ENCODE data around the gene MGLL.

- TF ChIP-seq EZH2 (IDR thresholded peaks at IDR 0.05; ENCODE audit: borderline replicate concordance, low read depth, low read length), result no peak
- no peak for TF ChIP-seq TGIF2 (CRISPR knock-in tag; IDR thresholded peaks at IDR 0.05)
- TF ChIP-seq CBFB (CRISPR knock-in tag; IDR thresholded peaks at IDR 0.05), result no peak
- no peak for TF ChIP-seq HDAC2 (IDR thresholded peaks at IDR 0.05)
- no peak for TF ChIP-seq ZNF655 (CRISPR knock-in tag; IDR thresholded peaks at IDR 0.05)
- no peak for TF ChIP-seq ARNT (IDR thresholded peaks at IDR 0.05)
- no peak for TF ChIP-seq CTCF (IDR thresholded peaks at IDR 0.05 in 2 of 3, conservative IDR thresholded peaks at IDR 0.05 in 1 of 3; ENCODE audit: insufficient read depth in 2 of 3, low read depth in 1 of 3, low read length in 3 of 3)
- TF ChIP-seq RNF2 (IDR thresholded peaks at IDR 0.05), result no peak
- no peak for TF ChIP-seq ZNF77 (CRISPR knock-in tag; IDR thresholded peaks at IDR 0.05)
- TF ChIP-seq TAF7 (tag; IDR thresholded peaks at IDR 0.05), result no peak
- TF ChIP-seq POLR2AphosphoS2 (IDR thresholded peaks at IDR 0.05; ENCODE audit: low read length), result no peak
These were observed 91.5 kb downstream of the MGLL start for GRCh38 chr3:127730666-127731295.
